Spleen (tissue), 7 donors: Measurements from ENCODE around the gene IL3RA.

Experiments
- POLR2AphosphoS5 ChIP-seq, 3 donors: sonication (generic); formaldehyde crosslinking; IDR thresholded peaks; one replicate each; pipeline ENCODE4 v1.5.1; 2017; ENCODE audit warnings: antibody characterized with exemption in 3 of 3
- TF ChIP-seq, protein P1 (sequence below), 11 experiments: fragments of 200-600 bp in 7 of 11; fragments of 450-650 bp in 4 of 11; sonication (generic) in 4 of 11; IDR thresholded peaks in 8 of 11; conservative IDR thresholded peaks in 3 of 11; 1 replicate in 7 of 11; 2 replicates in 4 of 11; pipeline versions ENCODE4 v1.4.0 to v1.8.0; 2016 to 2021; ENCODE audit warnings: antibody characterized with exemption in 11 of 11, inconsistent platforms in 4 of 11, mild to moderate bottlenecking in 1 of 11
- donor health status: DM: no; HTN: no; CAD: no; lungs with moderate emphysema.
- donor health status: DM: no; HTN: no; CAD: no.
- donor health status: DM: no; HTN: no; CAD: no.

DNA sequence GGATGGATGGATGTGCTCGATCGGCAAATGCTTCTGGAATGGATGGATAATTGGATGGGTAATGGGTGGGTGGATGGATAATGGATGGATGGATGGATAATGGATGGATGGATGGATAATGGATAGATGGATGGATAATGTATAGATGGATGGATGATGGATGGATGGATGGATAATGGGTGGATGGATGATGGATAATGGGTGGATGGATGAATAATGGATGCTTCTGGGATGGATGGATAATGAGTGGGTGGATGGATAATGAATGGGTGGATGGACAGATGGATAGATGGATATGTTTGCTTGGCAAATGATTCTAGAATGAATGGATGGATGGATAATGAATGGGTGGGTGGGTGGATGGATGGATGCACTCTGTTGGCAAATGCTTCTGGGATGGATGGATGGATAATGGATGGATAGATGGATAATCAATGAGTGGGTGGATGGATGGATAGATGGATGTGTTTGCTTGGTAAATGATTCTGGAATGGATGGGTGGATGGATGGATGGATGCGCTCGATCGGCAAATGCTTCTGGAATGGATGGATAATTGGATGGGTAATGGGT is 59.1 kb downstream of the IL3RA start:
- TF ChIP-seq, protein P1, sequence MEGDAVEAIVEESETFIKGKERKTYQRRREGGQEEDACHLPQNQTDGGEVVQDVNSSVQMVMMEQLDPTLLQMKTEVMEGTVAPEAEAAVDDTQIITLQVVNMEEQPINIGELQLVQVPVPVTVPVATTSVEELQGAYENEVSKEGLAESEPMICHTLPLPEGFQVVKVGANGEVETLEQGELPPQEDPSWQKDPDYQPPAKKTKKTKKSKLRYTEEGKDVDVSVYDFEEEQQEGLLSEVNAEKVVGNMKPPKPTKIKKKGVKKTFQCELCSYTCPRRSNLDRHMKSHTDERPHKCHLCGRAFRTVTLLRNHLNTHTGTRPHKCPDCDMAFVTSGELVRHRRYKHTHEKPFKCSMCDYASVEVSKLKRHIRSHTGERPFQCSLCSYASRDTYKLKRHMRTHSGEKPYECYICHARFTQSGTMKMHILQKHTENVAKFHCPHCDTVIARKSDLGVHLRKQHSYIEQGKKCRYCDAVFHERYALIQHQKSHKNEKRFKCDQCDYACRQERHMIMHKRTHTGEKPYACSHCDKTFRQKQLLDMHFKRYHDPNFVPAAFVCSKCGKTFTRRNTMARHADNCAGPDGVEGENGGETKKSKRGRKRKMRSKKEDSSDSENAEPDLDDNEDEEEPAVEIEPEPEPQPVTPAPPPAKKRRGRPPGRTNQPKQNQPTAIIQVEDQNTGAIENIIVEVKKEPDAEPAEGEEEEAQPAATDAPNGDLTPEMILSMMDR (IDR thresholded peaks at IDR 0.05 in 8 of 11, conservative IDR thresholded peaks at IDR 0.05 in 3 of 11): no peak
- TF ChIP-seq POLR2AphosphoS5 (IDR thresholded peaks at IDR 0.05): no peak
